Smooth muscle cell (in vitro differentiated cells): ENCODE measurements around the gene MAN2B2. TPM values are rescaled to one million over a fixed set of nuclear protein-coding genes. Genes with fewer than 3 reads are reported as not detected.

Experiments used
- DNase-seq: peaks from one replicate; lab custom pipeline; 2025; ENCODE audit not compliant: unreplicated experiment; lab: John Stamatoyannopoulos, UW
- H2AFZ ChIP-seq: fragments of 200-600 bp; sonication (generic); 2 replicates; pipeline ENCODE4 v1.6.0; 2016; ENCODE audit warnings: antibody characterized with exemption, low read depth, mild to moderate bottlenecking
- H3F3A ChIP-seq: fragments of 200-600 bp; sonication (generic); 2 replicates; pipeline ENCODE4 v1.6.0; 2017; ENCODE audit warnings: antibody characterized with exemption, low read depth
- H3K27ac ChIP-seq: fragments of 200-600 bp; sonication (generic); 2 replicates; pipeline ENCODE4 v1.5.1; 2016; ENCODE audit warnings: low read depth, mild to moderate bottlenecking
- H3K27me3 ChIP-seq: fragments of 200-600 bp; sonication (generic); 2 replicates; pipeline ENCODE4 v1.6.1; 2016; ENCODE audit warnings: low read depth, mild to moderate bottlenecking
- H3K36me3 ChIP-seq: fragments of 200-600 bp; sonication (generic); 2 replicates; pipeline ENCODE4 v1.5.1; 2016; ENCODE audit warnings: low read depth
- H3K4me1 ChIP-seq: fragments of 200-600 bp; sonication (generic); 2 replicates; pipeline ENCODE4 v1.5.1; 2016; ENCODE audit warnings: low read depth
- H3K4me2 ChIP-seq: fragments of 200-600 bp; sonication (generic); 2 replicates; pipeline ENCODE4 v1.6.0; 2016; ENCODE audit warnings: mild to moderate bottlenecking
- H3K4me3 ChIP-seq: fragments of 200-600 bp; sonication (generic); 2 replicates; pipeline ENCODE4 v1.5.1; 2016; ENCODE audit warnings: mild to moderate bottlenecking
- H3K79me2 ChIP-seq: fragments of 200-600 bp; sonication (generic); 2 replicates; pipeline ENCODE4 v1.6.0; 2016; ENCODE audit warnings: low read depth, mild to moderate bottlenecking
- H3K9ac ChIP-seq: fragments of 200-600 bp; sonication (generic); 2 replicates; pipeline ENCODE4 v1.6.0; 2016; ENCODE audit warnings: low read depth
- H3K9me3 ChIP-seq: fragments of 200-600 bp; sonication (generic); replicated peaks from 2 replicates; pipeline ENCODE4 v1.5.1; 2016; ENCODE audit warnings: low read depth
- H4K20me1 ChIP-seq: fragments of 200-600 bp; sonication (generic); 2 replicates; pipeline ENCODE4 v1.6.0; 2016; ENCODE audit warnings: low read depth
- WGBS: methylation state at CpG from one replicate; pipeline ENCODE4 v1.1.7; 2016; ENCODE audit warnings: low lambda C conversion rate; 5-methylcytosine and 5-hydroxymethylcytosine counted together
- polyA plus RNA-seq: library from polyadenylated mRNA; unstranded; fragments of >200 nt; fragmentation: Nextera tagmentation; extraction: Ambion mirVana; gene quantifications from 2 replicates; pipeline ENCODE4 v1.2.1, GENCODE V29; 2016
- total RNA-seq: library from RNA; depleted of rRNA; stranded (reverse); fragments of >200 nt; gene quantifications from 2 replicates; pipeline ENCODE4 v1.2.3, GENCODE V29; 2014
- TF ChIP-seq, protein P1 (sequence below): fragments of 200-600 bp; sonication (generic); IDR thresholded peaks from 2 replicates; pipeline ENCODE4 v1.5.1; 2017; ENCODE audit warnings: borderline replicate concordance, mild to moderate bottlenecking, antibody characterized with exemption; ENCODE audit not compliant: insufficient read depth, poor library complexity, severe bottlenecking

The MAN2B2 gene
- total and polyA plus RNA-seq, 2 experiments from 2014 or later, result 14.5 to 18.3 TPM

DNA sequence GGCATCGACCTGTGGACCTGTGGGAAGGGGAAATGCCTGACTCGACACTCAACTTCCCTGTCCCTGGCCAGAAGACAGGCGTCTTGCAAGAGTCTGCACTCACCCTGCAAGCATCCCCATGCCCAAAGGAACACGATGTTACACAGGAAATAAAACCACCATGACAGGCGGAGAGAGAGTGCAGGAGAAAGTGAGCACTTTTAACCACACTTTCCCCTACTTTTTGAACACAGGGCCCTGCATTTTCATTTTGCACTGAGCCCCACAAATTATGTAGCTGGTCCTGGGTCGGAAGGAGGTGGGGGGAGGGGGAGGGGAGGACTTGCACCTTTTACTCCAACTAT lies 13.8 kb upstream of the MAN2B2 start:
- Histone ChIP-seq H3K79me2 (no peaks in the 10 kb centered on the region), H3F3A (no peaks in the 10 kb centered on the region), H3K36me3 (no peaks in the 10 kb centered on the region), H3K9ac (no peak overlapping the region), H3K27me3 (peaks cover 90% of the 10 kb centered on the region), H2AFZ (no peak overlapping the region), H3K4me1 (peaks cover 3% of the 10 kb centered on the region), H3K4me3 (no peak overlapping the region), H4K20me1 (no peaks in the 10 kb centered on the region), H3K9me3 (no peaks in the 10 kb centered on the region), H3K4me2 (no peak overlapping the region), H3K27ac (no peak overlapping the region)
- no peak for DNase-seq
- WGBS, result 51% methylated on average over 6 of the region's 6 CpGs
- TF ChIP-seq, protein P1, sequence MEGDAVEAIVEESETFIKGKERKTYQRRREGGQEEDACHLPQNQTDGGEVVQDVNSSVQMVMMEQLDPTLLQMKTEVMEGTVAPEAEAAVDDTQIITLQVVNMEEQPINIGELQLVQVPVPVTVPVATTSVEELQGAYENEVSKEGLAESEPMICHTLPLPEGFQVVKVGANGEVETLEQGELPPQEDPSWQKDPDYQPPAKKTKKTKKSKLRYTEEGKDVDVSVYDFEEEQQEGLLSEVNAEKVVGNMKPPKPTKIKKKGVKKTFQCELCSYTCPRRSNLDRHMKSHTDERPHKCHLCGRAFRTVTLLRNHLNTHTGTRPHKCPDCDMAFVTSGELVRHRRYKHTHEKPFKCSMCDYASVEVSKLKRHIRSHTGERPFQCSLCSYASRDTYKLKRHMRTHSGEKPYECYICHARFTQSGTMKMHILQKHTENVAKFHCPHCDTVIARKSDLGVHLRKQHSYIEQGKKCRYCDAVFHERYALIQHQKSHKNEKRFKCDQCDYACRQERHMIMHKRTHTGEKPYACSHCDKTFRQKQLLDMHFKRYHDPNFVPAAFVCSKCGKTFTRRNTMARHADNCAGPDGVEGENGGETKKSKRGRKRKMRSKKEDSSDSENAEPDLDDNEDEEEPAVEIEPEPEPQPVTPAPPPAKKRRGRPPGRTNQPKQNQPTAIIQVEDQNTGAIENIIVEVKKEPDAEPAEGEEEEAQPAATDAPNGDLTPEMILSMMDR, result no peak

DNA sequence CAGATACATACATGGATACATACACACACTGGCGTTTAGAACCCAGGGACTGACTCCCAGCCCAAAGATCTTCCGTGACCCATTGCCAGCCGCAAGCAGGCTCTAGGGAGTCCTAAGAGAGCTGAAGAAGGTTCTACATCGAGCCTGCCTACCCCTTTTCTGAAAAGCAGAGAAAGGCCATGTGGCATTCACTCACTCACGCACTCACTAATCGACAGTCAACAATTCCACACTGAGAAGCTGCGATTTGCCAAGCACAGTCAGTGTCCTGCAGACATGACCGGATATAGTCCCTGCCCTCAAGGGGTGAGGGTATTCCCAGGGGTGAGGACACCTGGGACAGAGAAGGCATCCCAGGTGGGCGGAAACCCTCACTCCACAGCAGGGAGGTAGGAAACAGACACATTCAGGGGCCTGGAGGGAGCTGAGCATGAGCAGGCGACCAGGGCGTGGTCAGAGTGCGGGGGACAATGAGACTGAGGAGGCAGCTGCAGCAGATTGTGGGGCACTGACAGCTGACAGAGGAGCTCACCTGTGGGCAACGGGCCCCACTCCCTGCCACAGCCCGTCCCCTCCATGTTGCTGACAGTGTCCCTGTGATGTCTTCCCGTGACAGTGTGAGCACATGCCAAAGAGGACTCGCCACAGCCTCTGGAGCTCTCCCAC lies 13.2 kb upstream of the MAN2B2 start:
- no peak overlapping the region for H3K4me3 ChIP-seq
- no peaks in the 10 kb centered on the region for H3K79me2 ChIP-seq
- H4K20me1 ChIP-seq, result no peaks in the 10 kb centered on the region
- TF ChIP-seq, protein P1, result no peak
- H3K9ac ChIP-seq, result no peak overlapping the region
- no peaks in the 10 kb centered on the region for H3K9me3 ChIP-seq
- no peaks in the 10 kb centered on the region for H3K36me3 ChIP-seq
- H3K27me3 ChIP-seq, result peaks cover 85% of the 10 kb centered on the region
- H3F3A ChIP-seq, result no peaks in the 10 kb centered on the region
- H3K27ac ChIP-seq, result no peak overlapping the region
- H3K4me2 ChIP-seq, result no peak overlapping the region
- DNase-seq, result no peak
- WGBS, result 76% methylated on average over 15 of the region's 16 CpGs
- peaks cover 3% of the 10 kb centered on the region for H3K4me1 ChIP-seq
- H2AFZ ChIP-seq, result no peak overlapping the region

DNA sequence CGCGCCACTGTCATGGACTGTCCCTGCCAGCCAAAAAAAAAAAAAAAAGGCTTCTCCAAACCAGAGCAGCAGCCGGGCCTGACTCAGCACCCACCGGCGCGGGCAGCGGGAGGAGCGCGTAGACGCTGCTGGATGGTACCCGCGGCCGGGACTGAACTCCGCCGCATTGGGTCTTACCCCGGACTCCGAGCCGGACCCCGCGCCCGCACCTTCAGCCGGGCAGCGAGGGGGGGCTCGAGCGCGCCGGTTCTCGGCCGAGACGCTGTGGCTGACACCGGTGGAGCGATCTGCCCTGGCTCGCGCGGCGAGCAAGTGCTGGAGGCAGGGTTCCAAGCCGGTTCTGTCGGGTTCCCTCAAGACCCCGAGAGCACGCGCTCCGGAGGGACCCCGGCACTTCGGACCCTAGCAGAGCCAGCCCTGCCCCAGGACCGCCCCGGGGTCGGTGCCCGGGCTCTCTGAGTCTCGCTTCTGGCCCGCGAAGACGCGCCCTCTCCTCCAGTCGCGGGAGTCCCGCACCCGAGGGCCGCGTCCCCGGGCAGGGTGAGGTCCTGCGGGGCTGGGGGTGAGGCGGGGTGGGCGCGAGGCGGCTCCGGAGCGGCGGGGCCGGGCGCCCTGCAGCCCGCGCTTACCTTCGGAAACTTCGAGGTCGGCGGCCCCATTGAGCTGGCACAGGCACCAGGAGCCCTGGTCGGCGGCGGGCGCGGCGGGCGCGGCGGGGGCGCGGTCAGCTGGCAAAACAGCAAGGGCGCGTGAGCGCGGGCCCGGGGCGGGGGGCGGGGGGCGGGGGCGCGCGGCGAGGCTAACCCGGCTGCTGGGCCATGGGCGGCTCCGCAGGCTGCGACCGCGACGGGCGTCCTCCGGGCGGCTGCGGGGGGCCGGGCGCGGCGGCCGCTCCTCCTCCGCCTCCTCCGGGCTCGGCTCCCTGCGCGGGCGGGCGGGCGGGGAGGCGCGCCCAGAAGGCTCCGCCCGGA lies 11.8 kb upstream of the MAN2B2 start:
- H3K4me3 ChIP-seq, result peak overlapping the region; percentile 44
- H4K20me1 ChIP-seq, result no peaks in the 10 kb centered on the region
- TF ChIP-seq, protein P1, result no peak
- H3K4me1 ChIP-seq, result peaks cover 3% of the 10 kb centered on the region
- H3K9ac ChIP-seq, result no peak overlapping the region
- H3K27ac ChIP-seq, result no peak overlapping the region
- no peaks in the 10 kb centered on the region for H3K9me3 ChIP-seq
- peak overlapping the region; percentile 86 for H3K4me2 ChIP-seq
- H2AFZ ChIP-seq, result no peak overlapping the region
- no peaks in the 10 kb centered on the region for H3F3A ChIP-seq
- DNase-seq, result no peak
- H3K79me2 ChIP-seq, result no peaks in the 10 kb centered on the region
- WGBS, result 3% methylated on average over 56 of the region's 127 CpGs
- no peaks in the 10 kb centered on the region for H3K36me3 ChIP-seq
- peaks cover 71% of the 10 kb centered on the region for H3K27me3 ChIP-seq
